NT2/D1 (cell line): ENCODE results near the gene ELOF1.

Experiments
- SUZ12 ChIP-seq: IDR thresholded peaks from 2 replicates; pipeline ENCODE4 v1.6.1; 2011; ENCODE audit not compliant: insufficient read length, insufficient read depth; ENCODE audit errors: extremely low read depth
- YY1 ChIP-seq: IDR thresholded peaks from 2 replicates; pipeline ENCODE4 v1.6.1; 2011; ENCODE audit not compliant: insufficient read length, insufficient read depth
- ZNF274 ChIP-seq: IDR thresholded peaks from 2 replicates; pipeline ENCODE4 v1.6.1; 2011; ENCODE audit warnings: mild to moderate bottlenecking, low read depth, low read length

- TF ChIP-seq YY1 (no peak), SUZ12 (no peak), ZNF274 (no peak)
Measured at GRCh38 chr19:11586331-11586730, 27.3 kb upstream of the ELOF1 start.
